HG03354 (cell line): ENCODE measurements around the gene NBEAL2.

Experiments
- ATAC-seq: cut with Tn5 transposase; IDR thresholded peaks from one replicate; pipeline ENCODE4 v1.9.1; 2021; ENCODE audit warnings: mild to moderate bottlenecking; ENCODE audit not compliant: unreplicated experiment, poor library complexity, severe bottlenecking

The NBEAL2 gene

DNA sequence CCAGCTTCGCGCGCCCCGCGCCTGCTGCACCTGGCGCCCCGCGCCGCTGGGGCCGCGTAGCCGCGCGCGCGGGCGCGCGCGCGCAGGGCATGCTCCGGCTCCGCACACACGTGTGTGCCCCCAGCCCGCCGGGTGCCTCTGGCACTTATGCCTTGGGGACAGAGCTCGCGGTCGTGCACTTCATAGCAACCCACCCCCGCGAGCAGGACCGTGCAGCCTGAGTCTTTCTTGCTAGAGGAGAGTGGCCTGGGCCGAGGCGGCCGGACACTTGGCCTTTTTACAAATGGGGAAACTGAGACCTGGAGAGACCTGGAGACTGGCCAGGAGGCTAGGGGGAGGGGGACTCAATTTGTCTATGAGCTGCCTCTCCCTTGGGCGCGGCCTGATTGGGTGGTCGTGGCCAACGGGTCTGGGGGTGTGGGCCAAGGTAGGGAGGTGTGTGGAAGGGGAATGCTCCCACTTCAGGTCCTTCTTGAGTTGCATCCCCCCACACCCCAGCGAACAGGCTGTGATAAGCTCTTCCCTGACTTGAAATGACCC, 562 bp downstream of the NBEAL2 start:
- peak; percentile 9 for ATAC-seq

- no peak for ATAC-seq
Observed at GRCh38 chr3:46981932-46982471, 2.5 kb downstream of the NBEAL2 start.

GRCh38 chr3:46982546-46982945, 3.1 kb downstream of the NBEAL2 start:
- no peak for ATAC-seq

- no peak for ATAC-seq
Observed at GRCh38 chr3:46984591-46985459, 5.4 kb downstream of the NBEAL2 start.

DNA sequence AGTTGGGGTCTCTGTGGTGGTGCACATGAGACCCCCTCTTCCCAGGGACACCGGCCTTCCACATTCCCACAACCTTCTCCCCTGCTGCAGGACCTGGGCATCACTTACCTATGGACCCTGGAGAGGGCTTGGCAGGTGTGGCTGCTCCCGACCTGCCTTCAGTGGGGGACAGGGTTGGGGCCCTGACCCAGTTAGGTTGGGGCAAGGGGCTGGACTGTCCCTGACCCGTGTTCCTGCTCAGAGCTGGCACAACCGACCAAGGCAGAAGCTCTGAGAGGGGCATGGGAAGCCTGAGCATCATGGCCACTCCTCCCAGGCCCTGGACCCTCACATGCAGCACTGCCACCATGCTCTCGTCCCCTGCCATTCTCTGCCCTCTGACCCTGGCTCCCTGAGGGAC, 6.1 kb downstream of the NBEAL2 start:
- no peak for ATAC-seq

DNA sequence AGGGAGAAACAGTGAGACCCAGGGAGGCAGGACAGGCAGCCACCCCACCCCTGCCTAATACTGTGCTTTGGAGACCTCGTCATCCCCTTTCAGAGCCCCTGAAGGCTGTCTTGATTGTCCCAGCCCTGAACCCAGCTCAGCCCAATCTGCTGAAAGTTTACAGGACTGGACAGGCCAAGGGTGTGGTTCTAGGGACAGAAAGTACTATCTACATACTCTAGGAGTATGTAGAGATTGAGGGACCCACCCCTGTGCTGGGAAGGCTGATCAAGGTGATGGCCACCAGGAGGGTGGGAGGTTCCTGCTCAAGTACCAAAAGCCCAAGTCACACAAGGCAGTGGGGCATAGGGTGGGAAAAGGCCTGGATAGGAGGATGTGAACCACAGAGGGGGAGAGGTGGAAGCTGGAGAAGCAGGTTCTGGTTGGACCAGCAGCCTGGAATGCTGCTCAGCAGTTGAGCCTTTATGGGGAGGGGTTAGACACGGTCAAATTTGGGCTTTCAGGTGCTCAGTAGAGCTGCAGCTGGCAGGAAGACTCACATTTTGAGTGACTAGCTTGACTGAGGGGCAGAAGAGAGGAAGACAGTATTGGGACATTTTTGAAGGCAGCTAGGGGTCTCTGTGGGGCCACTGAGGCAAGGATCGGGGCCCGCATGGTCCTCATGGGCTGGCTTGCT, 6.7 kb downstream of the NBEAL2 start:
- no peak for ATAC-seq

DNA sequence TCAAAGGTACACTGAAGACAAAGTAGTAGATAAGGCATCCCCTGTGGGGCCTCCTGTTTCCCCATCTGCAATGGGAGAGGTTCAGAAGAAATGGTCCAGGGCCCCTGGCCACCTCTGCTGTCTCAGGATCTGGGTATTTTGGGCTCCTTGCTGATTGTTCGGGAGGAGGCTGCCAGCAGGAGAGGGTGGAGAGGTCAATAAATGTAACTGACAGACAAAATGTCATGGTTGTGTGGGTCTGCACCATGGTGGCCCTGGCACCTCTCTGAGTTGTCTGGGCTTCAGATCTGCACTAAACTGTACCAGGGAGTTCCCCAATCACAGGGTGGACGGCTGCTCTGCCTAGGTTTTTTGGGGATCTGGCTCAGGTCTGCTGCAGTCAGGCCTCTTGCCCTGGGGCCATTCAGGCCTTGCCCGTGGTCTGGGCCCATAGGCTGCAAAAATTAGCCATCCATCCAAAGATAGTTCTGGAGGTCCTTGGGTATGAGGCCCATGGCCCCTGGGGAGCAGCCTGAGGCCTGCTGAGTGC, 7.4 kb downstream of the NBEAL2 start:
- ATAC-seq = no peak

GRCh38 chr3:46987319-46987742, 7.9 kb downstream of the NBEAL2 start:
- ATAC-seq = no peak

DNA sequence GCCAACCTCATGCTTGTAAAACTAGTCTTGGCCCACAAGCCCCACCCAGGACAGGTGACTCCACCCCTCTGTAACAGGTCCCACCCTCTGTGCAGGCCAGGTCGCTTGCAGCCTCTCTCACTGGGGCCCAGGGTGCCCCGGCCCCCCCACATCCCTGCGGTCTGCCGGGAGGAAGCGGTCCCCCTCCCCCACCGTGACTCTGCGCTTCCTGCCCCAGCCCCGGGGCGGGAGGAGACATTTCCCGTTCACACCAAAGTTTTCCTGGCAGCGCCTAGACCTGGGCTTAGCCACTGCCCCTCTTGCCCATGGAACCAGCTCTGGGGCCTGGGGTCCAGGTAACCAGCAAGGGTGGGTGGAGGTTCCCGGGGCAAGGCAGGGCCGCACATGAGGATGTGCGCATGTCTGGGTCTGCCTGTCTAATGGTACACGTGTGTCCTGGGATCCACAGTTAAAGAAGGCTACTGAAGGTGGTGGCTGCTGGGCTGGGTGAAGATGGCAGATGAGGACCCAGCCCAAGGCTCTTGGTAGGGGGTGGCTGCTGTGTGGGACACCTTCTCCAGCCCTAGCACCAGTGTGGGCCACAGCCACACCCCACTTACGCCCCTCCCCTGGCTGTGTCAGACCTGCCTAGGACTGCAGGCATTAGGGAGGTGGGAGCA, 8.4 kb downstream of the NBEAL2 start:
- ATAC-seq = peak; percentile 80

DNA sequence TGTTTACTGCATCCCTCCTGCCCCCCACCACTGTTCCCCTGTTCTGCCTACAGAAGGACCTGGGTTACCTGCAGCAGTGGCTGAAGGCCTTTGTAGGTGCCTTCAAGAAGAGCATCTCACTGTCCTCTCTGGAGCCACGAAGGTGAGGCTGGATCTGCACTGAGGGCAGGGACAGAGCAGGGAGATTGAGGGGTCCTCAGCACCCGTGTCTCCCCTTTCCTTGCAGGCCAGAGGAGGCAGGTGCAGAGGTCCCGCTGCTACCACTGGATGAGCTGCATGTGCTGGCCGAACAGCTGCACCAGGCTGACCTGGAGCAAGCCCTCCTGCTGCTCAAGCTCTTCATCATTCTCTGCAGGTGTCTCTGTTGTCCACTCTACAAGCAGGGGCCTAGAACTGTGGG, 9.2 kb downstream of the NBEAL2 start:
- ATAC-seq = no peak

DNA sequence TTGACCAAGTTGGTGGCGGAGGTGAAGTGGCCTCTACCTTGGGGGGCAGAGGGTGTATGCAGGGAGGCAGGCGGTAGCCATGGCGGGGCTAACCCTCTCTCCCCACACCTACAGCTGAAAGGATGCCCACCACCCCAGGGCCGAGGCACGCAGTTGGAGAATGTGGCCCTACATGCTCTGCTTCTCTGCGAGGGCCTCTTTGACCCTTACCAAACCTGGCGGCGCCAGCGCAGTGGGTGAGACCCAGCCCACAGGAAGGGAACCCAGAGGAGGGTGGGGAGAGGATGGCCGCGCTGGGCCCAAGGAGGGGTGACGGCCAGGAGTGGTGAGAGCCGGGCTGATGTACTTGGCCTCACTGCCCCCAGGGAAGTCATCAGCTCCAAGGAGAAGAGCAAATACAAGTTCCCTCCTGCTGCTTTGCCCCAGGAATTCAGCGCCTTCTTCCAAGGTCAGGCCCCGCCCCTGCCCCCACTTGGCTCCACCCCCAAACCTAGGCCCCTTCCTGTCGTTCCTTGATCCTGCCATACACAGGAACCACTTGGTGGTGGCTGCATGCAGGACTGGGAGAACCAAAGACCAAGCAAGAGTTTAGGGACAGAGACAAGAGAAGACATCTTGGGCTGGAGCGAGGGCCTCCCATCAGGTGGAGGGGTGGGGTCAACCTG, 9.8 kb downstream of the NBEAL2 start:
- no peak for ATAC-seq

DNA sequence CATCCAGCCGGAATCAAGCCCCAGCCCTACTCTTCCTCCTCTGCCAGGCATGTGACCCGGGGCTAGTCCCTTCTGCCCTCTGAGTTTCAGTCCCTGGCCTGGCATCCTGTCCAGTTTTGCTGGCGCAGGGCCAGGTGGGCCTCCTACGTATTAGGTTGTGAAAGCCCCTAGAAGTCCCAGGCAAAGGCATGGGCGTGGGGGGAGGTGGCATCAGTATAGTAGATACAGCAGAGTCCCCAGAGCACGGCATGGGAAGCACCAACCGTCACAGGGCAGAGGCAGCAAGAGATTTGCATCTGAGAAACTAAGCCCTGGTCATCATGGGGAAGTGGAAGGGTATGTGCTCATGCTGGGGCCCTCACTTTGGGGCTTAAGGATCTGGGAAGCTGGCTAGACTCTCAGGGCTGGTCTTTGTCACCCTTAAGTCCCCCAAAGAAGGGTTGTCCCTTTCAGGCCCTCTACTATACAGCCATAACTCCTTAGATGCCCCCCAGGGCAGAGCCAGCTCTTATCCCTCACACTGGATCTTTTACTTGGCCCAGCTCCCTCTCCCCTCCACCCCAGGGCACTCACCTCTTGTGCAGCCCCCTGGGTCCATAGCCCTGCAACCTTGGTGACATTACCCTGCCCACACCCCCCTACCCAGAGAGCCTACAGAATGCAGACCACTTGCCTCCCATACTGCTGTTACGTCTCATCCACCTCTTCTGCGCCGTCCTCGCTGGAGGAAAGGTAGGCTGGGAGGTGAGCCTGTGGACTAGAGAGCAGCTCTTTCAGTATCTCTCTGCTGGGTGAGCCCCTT, 11.3 kb downstream of the NBEAL2 start:
- no peak for ATAC-seq

GRCh38 chr3:46991406-46992165, 12.1 kb downstream of the NBEAL2 start:
- ATAC-seq = no peak

DNA sequence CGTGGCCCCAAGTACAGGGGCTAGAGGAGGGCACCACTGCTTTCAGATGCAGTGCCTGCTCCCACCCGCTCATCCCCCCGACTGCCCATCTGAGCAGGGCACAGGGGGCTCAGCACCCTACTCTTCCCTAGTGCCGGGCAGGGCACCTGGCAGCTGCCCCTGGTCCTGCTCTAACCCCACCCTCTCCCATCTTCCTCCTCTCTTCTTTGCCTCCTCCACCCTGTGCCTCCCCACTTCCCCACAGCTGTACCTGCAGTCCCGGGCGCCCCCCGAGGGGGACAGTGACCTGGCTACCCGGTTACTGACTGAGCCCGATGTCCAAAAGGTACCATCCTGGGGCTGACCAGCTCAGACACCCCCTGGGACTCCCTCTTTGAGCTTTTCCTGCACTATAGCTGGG, 12.8 kb downstream of the NBEAL2 start:
- no peak for ATAC-seq

DNA sequence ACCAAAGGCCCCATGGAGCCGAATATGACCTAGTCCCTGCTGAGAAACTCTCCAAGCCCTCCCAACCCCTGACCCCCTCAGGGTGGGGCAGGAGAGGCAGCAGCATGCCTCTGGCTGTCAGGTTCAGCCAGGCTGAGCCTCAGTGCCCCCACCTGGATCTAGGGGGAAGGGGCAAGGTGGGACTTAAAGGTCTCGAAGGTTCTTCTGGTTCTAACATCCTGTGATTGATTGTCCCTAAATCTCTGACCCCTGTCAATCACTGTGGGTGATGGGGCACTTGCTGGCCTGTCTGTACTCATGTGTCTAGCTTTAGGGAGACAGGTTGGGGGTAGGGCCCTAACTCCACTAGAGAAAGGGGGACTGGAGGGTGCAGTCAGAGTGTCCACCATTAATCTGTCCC, 13.8 kb downstream of the NBEAL2 start:
- ATAC-seq = no peak

DNA sequence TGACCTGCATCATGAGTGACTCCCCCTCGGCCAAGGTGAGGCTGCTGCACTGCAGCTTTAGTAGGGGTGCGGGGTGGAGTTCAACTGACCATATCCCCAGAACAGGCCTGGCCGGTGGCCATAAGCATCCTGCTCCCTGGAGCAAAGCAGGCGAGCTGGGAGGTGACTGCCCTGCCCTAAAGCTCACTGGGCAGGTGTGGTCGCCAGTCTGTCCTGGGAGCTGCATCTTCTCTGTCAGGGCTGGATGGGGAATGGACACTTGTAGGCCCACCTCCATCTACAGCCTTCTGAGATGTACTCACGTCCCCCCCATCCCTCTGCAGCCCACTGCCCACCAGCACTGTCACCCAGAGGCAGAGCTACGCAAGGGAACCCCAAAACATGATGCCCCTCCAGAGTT, 14.5 kb downstream of the NBEAL2 start:
- ATAC-seq = no peak

- no peak for ATAC-seq
Observed at GRCh38 chr3:46994801-46995731, 15.6 kb downstream of the NBEAL2 start.
